Stimulated activated CD8-positive, alpha-beta memory T cell treated with anti-CD3 and anti-CD28 coated beads, Interleukin-15, amount 100 ng/mL, for 4 hours (primary cell): ENCODE measurements around the gene CAPZA2.

Experiments used
- DNase-seq, 2 donors: peaks; one replicate each; pipeline ENCODE4 v3.0.0-alpha.2; 2020; ENCODE audit warnings: low read depth in 2 of 2

Gene CAPZA2

GRCh38 chr7:116862951-116863670 is 724 bp downstream of the CAPZA2 start:
- DNase-seq, result no peak

GRCh38 chr7:116863936-116864500 is 1.6 kb downstream of the CAPZA2 start:
- DNase-seq, result no peak

GRCh38 chr7:116871061-116871700 is 8.8 kb downstream of the CAPZA2 start:
- DNase-seq, result no peak

- DNase-seq, result no peak
These were observed 9.6 kb downstream of the CAPZA2 start for GRCh38 chr7:116872026-116872425.

- no peak for DNase-seq
These were observed 11.2 kb downstream of the CAPZA2 start for GRCh38 chr7:116873619-116874018.

GRCh38 chr7:116876664-116877442 is 14.5 kb downstream of the CAPZA2 start:
- no peak for DNase-seq

GRCh38 chr7:116877443-116878217 is 15.2 kb downstream of the CAPZA2 start:
- DNase-seq, result no peak

- DNase-seq, result no peak
These were observed 22.3 kb downstream of the CAPZA2 start for GRCh38 chr7:116884691-116885090.

- DNase-seq, result no peak
These were observed 23.3 kb downstream of the CAPZA2 start for GRCh38 chr7:116885724-116886123.

- no peak for DNase-seq
These were observed 24.3 kb downstream of the CAPZA2 start for GRCh38 chr7:116886543-116887156.

- DNase-seq, result no peak
These were observed 26.5 kb downstream of the CAPZA2 start for GRCh38 chr7:116888895-116889294.

GRCh38 chr7:116895849-116896248 is 33.5 kb downstream of the CAPZA2 start:
- DNase-seq, result no peak

- no peak for DNase-seq
These were observed 35.3 kb downstream of the CAPZA2 start for GRCh38 chr7:116897661-116898060.

GRCh38 chr7:116899308-116899707 is 36.9 kb downstream of the CAPZA2 start:
- no peak for DNase-seq

- no peak for DNase-seq
These were observed 38.8 kb downstream of the CAPZA2 start for GRCh38 chr7:116901143-116901542.

GRCh38 chr7:116902867-116903266 is 40.5 kb downstream of the CAPZA2 start:
- no peak for DNase-seq

- no peak for DNase-seq
These were observed 44.0 kb downstream of the CAPZA2 start for GRCh38 chr7:116906391-116906790.

GRCh38 chr7:116910383-116910782 is 48.0 kb downstream of the CAPZA2 start:
- DNase-seq, result no peak

- DNase-seq, result no peak
These were observed 49.4 kb downstream of the CAPZA2 start for GRCh38 chr7:116911801-116912200.

- DNase-seq, result no peak
These were observed 50.0 kb downstream of the CAPZA2 start for GRCh38 chr7:116912269-116912909.

GRCh38 chr7:116918704-116919103 is 56.3 kb downstream of the CAPZA2 start:
- DNase-seq, result no peak
